CD14-positive monocyte (primary cell): Measurements from ENCODE around the gene ROBO1. TPM values are rescaled to one million over a fixed set of nuclear protein-coding genes. Genes with fewer than 3 reads are reported as not detected.

Source experiments
- DNase-seq, 3 donors: peaks; one replicate each; pipeline ENCODE4 v3.0.0-alpha.2; 2011 to 2022
- H2AFZ ChIP-seq: 2 replicates; pipeline ENCODE4 v1.6.0; 2012; ENCODE audit warnings: mild to moderate bottlenecking, low read depth, low read length, inconsistent platforms; ENCODE audit not compliant: insufficient read depth, poor library complexity, severe bottlenecking
- H3K27ac ChIP-seq, 2 donors: 1 replicate in 1 of 2; 2 replicates in 1 of 2; pipeline ENCODE4 v1.5.1; 2012 to 2013; ENCODE audit warnings: low read length in 2 of 2, control low read depth in 1 of 2, inconsistent platforms in 1 of 2, low read depth in 1 of 2, mild to moderate bottlenecking in 1 of 2
- H3K27me3 ChIP-seq, 2 donors: one replicate each; pipeline versions ENCODE4 v1.6.0 to v1.6.1; 2011 to 2013; ENCODE audit warnings: low read length in 2 of 2; ENCODE audit not compliant: control insufficient read depth in 2 of 2, insufficient read depth in 2 of 2
- H3K36me3 ChIP-seq, 2 donors: replicated peaks in 1 of 2; 1 replicate in 1 of 2; 2 replicates in 1 of 2; pipeline versions ENCODE4 v1.5.1 to v1.6.1; 2012 to 2013; ENCODE audit warnings: low read length in 2 of 2, control low read depth in 1 of 2, inconsistent platforms in 1 of 2, mild to moderate bottlenecking in 1 of 2; ENCODE audit not compliant: insufficient read depth in 2 of 2, control insufficient read depth in 1 of 2
- H3K4me1 ChIP-seq, 2 donors: 1 replicate in 1 of 2; 2 replicates in 1 of 2; pipeline versions ENCODE4 v1.5.1 to v1.6.1; 2012 to 2013; ENCODE audit warnings: low read length in 2 of 2, control low read depth in 1 of 2, inconsistent platforms in 1 of 2, mild to moderate bottlenecking in 1 of 2, moderate library complexity in 1 of 2; ENCODE audit not compliant: insufficient read depth in 2 of 2, control insufficient read depth in 1 of 2
- H3K4me2 ChIP-seq: replicated peaks from 2 replicates; pipeline ENCODE3; 2012; ENCODE audit warnings: low read length, moderate library complexity, mild to moderate bottlenecking; ENCODE audit not compliant: poor library complexity, severe bottlenecking; ENCODE audit errors: extremely low read depth
- H3K4me3 ChIP-seq, 3 experiments: fragments of 200-600 bp in 1 of 3; sonication (generic) in 1 of 3; replicated peaks in 1 of 3; 1 replicate in 2 of 3; 2 replicates in 1 of 3; pipeline ENCODE4 v1.5.1; 2011 to 2013; ENCODE audit warnings: low read length in 3 of 3, mild to moderate bottlenecking in 3 of 3, control low read depth in 2 of 3, low read depth in 2 of 3, inconsistent platforms in 1 of 3, moderate library complexity in 1 of 3
- H3K79me2 ChIP-seq: 2 replicates; pipeline ENCODE4 v1.6.0; 2012; ENCODE audit warnings: mild to moderate bottlenecking, control low read depth, inconsistent platforms, low read length, moderate library complexity; ENCODE audit not compliant: insufficient read depth
- H3K9ac ChIP-seq: 2 replicates; pipeline ENCODE4 v1.6.0; 2017; ENCODE audit warnings: low read length, mild to moderate bottlenecking; ENCODE audit not compliant: insufficient read depth, poor library complexity, severe bottlenecking
- H3K9me3 ChIP-seq, 2 donors: replicated peaks in 1 of 2; 1 replicate in 1 of 2; 2 replicates in 1 of 2; pipeline versions ENCODE4 v1.5.1 to v1.6.1; 2012 to 2013; ENCODE audit warnings: low read length in 2 of 2, control low read depth in 1 of 2; ENCODE audit not compliant: control insufficient read depth in 1 of 2, insufficient read depth in 1 of 2
- H4K20me1 ChIP-seq: 2 replicates; pipeline ENCODE4 v1.6.0; 2012; ENCODE audit warnings: mild to moderate bottlenecking, low read length, control low read depth, moderate library complexity; ENCODE audit not compliant: insufficient read depth
- H3K27ac Mint-ChIP-seq, 7 donors: one replicate each; pipeline ENCODE4 v1.8.0; 2020; ENCODE audit warnings: mild to moderate bottlenecking in 7 of 7, mixed read lengths in 7 of 7, moderate library complexity in 6 of 7, inconsistent platforms in 2 of 7
- H3K27me3 Mint-ChIP-seq, 3 donors: one replicate each; pipeline ENCODE4 v1.8.0; 2021 to 2022; ENCODE audit warnings: low read depth in 3 of 3, mild to moderate bottlenecking in 3 of 3, mixed read lengths in 3 of 3, moderate library complexity in 3 of 3, inconsistent platforms in 1 of 3
- H3K36me3 Mint-ChIP-seq, 2 donors: one replicate each; pipeline ENCODE4 v1.8.0; 2020; ENCODE audit warnings: mixed read lengths in 2 of 2, inconsistent platforms in 1 of 2, mild to moderate bottlenecking in 1 of 2
- H3K4me1 Mint-ChIP-seq: one replicate; pipeline ENCODE4 v1.8.0; 2020; ENCODE audit warnings: mild to moderate bottlenecking, mixed read lengths
- H3K4me3 Mint-ChIP-seq, 2 donors: one replicate each; pipeline ENCODE4 v1.8.0; 2020; ENCODE audit warnings: mild to moderate bottlenecking in 2 of 2, mixed read lengths in 2 of 2, moderate library complexity in 1 of 2
- H3K9me3 Mint-ChIP-seq, 7 donors: one replicate each; pipeline ENCODE4 v1.8.0; 2020 to 2022; ENCODE audit warnings: mixed read lengths in 7 of 7, mild to moderate bottlenecking in 6 of 7, moderate library complexity in 6 of 7, inconsistent platforms in 2 of 7
- WGBS: methylation state at CpG from one replicate; pipeline ENCODE4 v1.1.5; 2013; ENCODE audit warnings: missing lambda C conversion rate; ENCODE audit not compliant: insufficient coverage; 5-methylcytosine and 5-hydroxymethylcytosine counted together
- intact Hi-C, 2 donors: fragments of 100-400 bp; cut with micrococcal nuclease; formaldehyde crosslinking; loops; one replicate each; pipeline versions ENCODE4 v1.15.0 to v1.15.1; 2023
- polyA plus RNA-seq, 3 donors: library from polyadenylated mRNA; depleted of rRNA in 1 of 3; unstranded in 2 of 3; stranded (reverse) in 1 of 3; fragments of 300-500 nt in 2 of 3; fragments of >200 nt in 1 of 3; fragmentation: Illumina TruSeq in 2 of 3; gene quantifications; 1 replicate in 2 of 3; 2 replicates in 1 of 3; pipeline ENCODE4 v1.2.3, GENCODE V29; 2012 to 2021
- TF ChIP-seq, protein P1 (sequence below): fragments of 200-600 bp; IDR thresholded peaks from one replicate; pipeline ENCODE4 v1.8.0; 2022; ENCODE audit warnings: antibody characterized with exemption, mild to moderate bottlenecking

The ROBO1 gene
- polyA plus RNA-seq, 3 donors = 0.09 to 0.10 TPM; not detected in 1

DNA sequence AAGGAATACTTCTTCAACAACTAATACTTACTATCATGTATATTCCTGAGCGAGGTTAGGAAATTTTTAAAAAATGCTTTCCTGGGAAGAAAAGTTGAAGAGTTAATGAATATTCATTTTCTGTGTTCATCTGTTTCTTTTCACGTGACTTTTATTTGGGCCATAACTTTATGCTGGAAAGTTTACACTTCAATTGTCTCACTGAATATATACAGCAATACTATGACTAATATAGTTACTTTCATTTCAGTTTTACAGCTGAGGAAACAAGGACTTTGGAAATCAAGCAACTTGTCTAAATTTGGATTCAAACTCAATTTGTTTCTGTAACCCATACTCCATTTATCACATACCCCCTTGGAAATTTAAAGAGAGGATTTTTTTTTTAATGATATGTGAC is 894.2 kb downstream of the ROBO1 start:
- no peak for DNase-seq
- no peak overlapping the region for H3K9ac ChIP-seq
- H3K27ac ChIP-seq = no peak overlapping the region
- H3K36me3 ChIP-seq = no peaks in the 10 kb centered on the region
- peaks cover 0 to 3% (median 0%) of the 10 kb centered on the region in 7 donors for H3K9me3 Mint-ChIP-seq
- H3K9me3 ChIP-seq = no peaks in the 10 kb centered on the region
- H3K36me3 Mint-ChIP-seq = no peaks in the 10 kb centered on the region
- intact Hi-C loops = no loop called here
- H4K20me1 ChIP-seq = no peaks in the 10 kb centered on the region
- no peaks in the 10 kb centered on the region for H3K79me2 ChIP-seq
- H3K4me3 Mint-ChIP-seq = no peak overlapping the region
- peaks cover 0 to 1% (median 0%) of the 10 kb centered on the region in 3 donors for H3K27me3 Mint-ChIP-seq
- H2AFZ ChIP-seq = no peak overlapping the region
- WGBS = no CpG with 5 or more reads among the region's 2 CpGs
- TF ChIP-seq, protein P1, sequence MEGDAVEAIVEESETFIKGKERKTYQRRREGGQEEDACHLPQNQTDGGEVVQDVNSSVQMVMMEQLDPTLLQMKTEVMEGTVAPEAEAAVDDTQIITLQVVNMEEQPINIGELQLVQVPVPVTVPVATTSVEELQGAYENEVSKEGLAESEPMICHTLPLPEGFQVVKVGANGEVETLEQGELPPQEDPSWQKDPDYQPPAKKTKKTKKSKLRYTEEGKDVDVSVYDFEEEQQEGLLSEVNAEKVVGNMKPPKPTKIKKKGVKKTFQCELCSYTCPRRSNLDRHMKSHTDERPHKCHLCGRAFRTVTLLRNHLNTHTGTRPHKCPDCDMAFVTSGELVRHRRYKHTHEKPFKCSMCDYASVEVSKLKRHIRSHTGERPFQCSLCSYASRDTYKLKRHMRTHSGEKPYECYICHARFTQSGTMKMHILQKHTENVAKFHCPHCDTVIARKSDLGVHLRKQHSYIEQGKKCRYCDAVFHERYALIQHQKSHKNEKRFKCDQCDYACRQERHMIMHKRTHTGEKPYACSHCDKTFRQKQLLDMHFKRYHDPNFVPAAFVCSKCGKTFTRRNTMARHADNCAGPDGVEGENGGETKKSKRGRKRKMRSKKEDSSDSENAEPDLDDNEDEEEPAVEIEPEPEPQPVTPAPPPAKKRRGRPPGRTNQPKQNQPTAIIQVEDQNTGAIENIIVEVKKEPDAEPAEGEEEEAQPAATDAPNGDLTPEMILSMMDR = no peak
- H3K4me3 ChIP-seq = no peak overlapping the region
- no peaks in the 10 kb centered on the region for H3K27me3 ChIP-seq
- H3K4me2 ChIP-seq = no peak overlapping the region
- no peaks in the 10 kb centered on the region for H3K4me1 Mint-ChIP-seq
- H3K27ac Mint-ChIP-seq = no peak overlapping the region
- no peaks in the 10 kb centered on the region for H3K4me1 ChIP-seq

DNA sequence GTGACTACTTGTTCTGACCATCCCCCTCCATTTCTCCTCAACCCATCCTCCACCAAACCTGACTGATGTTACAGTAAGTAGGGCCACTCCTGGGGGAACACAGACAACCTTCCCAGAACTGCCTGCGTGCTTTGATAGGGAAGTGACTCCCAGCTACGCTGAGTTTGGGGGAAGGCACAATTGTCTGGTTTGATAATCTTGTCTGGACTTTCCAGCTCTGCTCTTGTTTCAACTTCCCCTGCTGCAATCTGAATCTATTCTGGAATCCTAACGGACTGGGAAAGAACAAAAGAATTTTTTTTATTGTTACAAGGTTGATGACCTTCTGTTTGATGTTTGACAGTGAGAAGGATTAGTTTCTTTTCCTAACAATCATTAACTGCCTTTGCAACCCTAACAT is 895.6 kb downstream of the ROBO1 start:
- Mint-ChIP-seq H3K4me3 (no peak overlapping the region), H3K9me3 (no peaks in the 10 kb centered on the region), H3K36me3 (no peaks in the 10 kb centered on the region), H3K27ac (no peak overlapping the region), H3K4me1 (no peaks in the 10 kb centered on the region), H3K27me3 (no peaks in the 10 kb centered on the region)
- intact Hi-C loops = no loop called here
- H3K79me2 ChIP-seq = no peaks in the 10 kb centered on the region
- no peak overlapping the region for H3K27ac ChIP-seq
- H3K9me3 ChIP-seq = no peaks in the 10 kb centered on the region
- no peak overlapping the region for H3K4me2 ChIP-seq
- no CpG with 5 or more reads among the region's 3 CpGs for WGBS
- TF ChIP-seq, protein P1 = no peak
- H2AFZ ChIP-seq = no peak overlapping the region
- H4K20me1 ChIP-seq = no peaks in the 10 kb centered on the region
- no peak for DNase-seq
- no peak overlapping the region for H3K9ac ChIP-seq
- H3K36me3 ChIP-seq = no peaks in the 10 kb centered on the region
- no peak overlapping the region for H3K4me3 ChIP-seq
- H3K4me1 ChIP-seq = no peaks in the 10 kb centered on the region
- no peaks in the 10 kb centered on the region for H3K27me3 ChIP-seq
